Adrenal gland (tissue), 5 donors: ENCODE data around the gene CSK.

Source experiments
- CTCF ChIP-seq, 6 experiments: fragments of 450-650 bp in 4 of 6; fragments of 200-600 bp in 2 of 6; sonication (generic) in 1 of 6; IDR thresholded peaks; 1 replicate in 5 of 6; 2 replicates in 1 of 6; pipeline versions ENCODE4 v1.5.1 to v1.8.0; 2016 to 2021; ENCODE audit warnings: antibody characterized with exemption in 6 of 6, mild to moderate bottlenecking in 2 of 6, moderate library complexity in 1 of 6
- POLR2A ChIP-seq, 2 donors: fragments of 450-650 bp; IDR thresholded peaks; one replicate each; pipeline ENCODE4 v1.6.1; 2017; ENCODE audit warnings: antibody characterized with exemption in 2 of 2, mild to moderate bottlenecking in 2 of 2, moderate library complexity in 1 of 2
- donor health status: DM: no; HTN: no; CAD: no.

- TF ChIP-seq CTCF (IDR thresholded peaks at IDR 0.05) (no peak), POLR2A (IDR thresholded peaks at IDR 0.05) (no peak)
Observed at GRCh38 chr15:74773731-74774252, 8.1 kb upstream of the CSK start.
